Renal cortical epithelial cell (primary cell): ENCODE results near the gene SIK3. TPM values are rescaled to one million over a fixed set of nuclear protein-coding genes. Genes with fewer than 3 reads are reported as not detected.

Experiments
- DNase-seq: peaks from one replicate; pipeline ENCODE4 v3.0.0-alpha.2; 2011; ENCODE audit warnings: low read depth
- total RNA-seq: library from RNA; depleted of rRNA; stranded (reverse); fragments of >200 nt; gene quantifications from 2 replicates; pipeline ENCODE4 v1.2.3, GENCODE V29; 2014

The SIK3 gene
- total RNA-seq, 1 donor from 2014 or later = 31.3 TPM

DNA sequence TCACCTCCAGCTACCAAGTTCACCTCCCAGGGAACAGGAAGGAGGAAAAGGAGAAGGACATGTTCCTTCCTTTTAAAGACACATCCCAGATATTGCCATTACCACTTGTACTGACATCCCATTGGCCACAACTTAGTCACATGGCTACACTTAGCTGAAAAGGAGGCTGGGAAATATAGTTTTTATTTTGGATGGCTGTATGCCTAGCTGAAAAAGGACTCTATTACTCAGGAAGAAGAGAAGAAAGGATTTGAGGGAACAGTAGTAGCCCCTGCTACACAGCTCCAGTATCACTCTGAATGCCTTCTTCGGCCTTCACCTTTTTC is 304.5 kb downstream of the SIK3 start:
- DNase-seq = peak; percentile 16

Other genes with a start within 250 kb of the SIK3 start
- 238 and 242 TPM in 2 replicates for gene PAFAH1B2, start 45.9 kb upstream of the SIK3 start, total RNA-seq
- 5.4 and 35.5 TPM in 2 replicates for gene SIDT2, start 80.3 kb upstream of the SIK3 start, total RNA-seq
- gene TAGLN, start 100.9 kb upstream of the SIK3 start, total RNA-seq = 68.5 and 487 TPM in 2 replicates
- 40.5 and 74.3 TPM in 2 replicates for gene PCSK7, start 133.6 kb upstream of the SIK3 start, total RNA-seq
- gene RNF214, start 134.2 kb upstream of the SIK3 start, total RNA-seq = 5.7 and 21.6 TPM in 2 replicates
- 0.87 and 5.0 TPM in 2 replicates for gene BACE1-AS, start 192.9 kb upstream of the SIK3 start, total RNA-seq
- 4.2 and 27.3 TPM in 2 replicates for gene BACE1, start 217.8 kb upstream of the SIK3 start, total RNA-seq
- 21.2 and 24.1 TPM in 2 replicates for gene CEP164, start 229.4 kb upstream of the SIK3 start, total RNA-seq